Activated CD8-positive, alpha-beta memory T cell treated with anti-CD3 and anti-CD28 coated beads, Interleukin-2, amount 50 U/mL, for 1 hour (primary cell): ENCODE data around the gene VSTM5.
"Not testable (repeated sequence)": the region's sequence is repeated elsewhere in the genome, so short reads cannot be mapped to it uniquely, and the experiment has no call there.

Source experiments
- DNase-seq: peaks from one replicate; pipeline ENCODE4 v3.0.0-alpha.2; 2020; ENCODE audit errors: extremely low read depth

VSTM5 gene

DNA sequence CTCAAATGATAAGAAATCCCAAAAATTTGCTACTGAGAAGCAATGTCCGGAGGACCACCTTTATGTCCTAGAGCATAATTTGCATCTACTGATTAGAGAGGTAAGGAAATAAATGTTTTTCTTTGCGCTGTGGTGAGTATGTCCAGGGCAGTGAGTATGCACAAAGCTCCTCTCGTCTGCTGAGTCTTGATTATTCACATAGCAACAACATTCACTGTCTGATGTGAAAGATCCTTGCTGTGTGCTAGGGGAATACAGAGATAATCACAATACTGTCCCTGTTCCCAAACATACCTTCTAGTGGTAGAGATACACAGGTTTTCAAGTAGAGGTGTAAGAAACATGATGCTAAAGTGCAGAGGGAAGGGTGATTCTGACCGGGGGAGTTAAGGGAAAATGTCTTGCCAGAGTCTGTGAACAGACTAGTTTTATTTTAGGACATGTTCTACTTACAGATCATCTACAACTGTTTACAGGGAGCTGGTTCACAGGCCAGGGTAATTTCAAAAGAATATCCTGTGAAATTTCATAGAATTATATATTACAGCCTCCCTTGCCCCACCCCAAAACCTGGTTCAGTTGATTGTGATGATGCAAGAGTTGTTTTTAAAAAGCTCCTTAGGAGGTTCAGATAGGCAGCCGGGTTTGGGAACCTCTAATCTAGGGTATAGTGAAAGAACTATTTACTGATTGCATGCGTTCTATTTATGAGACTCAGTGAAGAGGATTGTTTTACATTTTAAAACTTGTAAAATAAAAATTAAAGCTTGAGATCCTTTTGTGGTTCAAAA, 53.8 kb downstream of the VSTM5 start:
- no peak for DNase-seq

GRCh38 chr11:93791493-93791892, 58.9 kb downstream of the VSTM5 start:
- no peak for DNase-seq

DNA sequence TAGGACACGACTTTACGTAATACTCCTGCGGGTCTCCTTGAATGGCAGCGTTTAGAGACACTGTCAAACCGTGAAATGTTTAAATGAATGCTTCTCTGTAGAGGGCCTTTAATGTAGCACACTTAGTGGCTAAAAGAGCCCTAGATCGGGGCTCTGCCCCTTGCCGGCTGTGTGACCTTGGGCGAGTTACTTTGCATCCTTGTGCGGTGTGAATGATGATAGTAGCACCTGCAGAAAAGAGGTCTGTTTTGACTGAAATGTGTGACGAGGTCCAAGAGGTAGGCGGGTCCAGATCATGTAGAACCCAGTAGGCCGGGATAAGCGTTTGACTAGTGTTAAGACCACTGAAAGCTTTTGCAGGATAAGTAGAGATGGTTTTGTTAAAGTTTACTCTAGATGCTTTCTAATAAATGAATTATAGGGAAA, 65.5 kb downstream of the VSTM5 start:
- no peak for DNase-seq

DNA sequence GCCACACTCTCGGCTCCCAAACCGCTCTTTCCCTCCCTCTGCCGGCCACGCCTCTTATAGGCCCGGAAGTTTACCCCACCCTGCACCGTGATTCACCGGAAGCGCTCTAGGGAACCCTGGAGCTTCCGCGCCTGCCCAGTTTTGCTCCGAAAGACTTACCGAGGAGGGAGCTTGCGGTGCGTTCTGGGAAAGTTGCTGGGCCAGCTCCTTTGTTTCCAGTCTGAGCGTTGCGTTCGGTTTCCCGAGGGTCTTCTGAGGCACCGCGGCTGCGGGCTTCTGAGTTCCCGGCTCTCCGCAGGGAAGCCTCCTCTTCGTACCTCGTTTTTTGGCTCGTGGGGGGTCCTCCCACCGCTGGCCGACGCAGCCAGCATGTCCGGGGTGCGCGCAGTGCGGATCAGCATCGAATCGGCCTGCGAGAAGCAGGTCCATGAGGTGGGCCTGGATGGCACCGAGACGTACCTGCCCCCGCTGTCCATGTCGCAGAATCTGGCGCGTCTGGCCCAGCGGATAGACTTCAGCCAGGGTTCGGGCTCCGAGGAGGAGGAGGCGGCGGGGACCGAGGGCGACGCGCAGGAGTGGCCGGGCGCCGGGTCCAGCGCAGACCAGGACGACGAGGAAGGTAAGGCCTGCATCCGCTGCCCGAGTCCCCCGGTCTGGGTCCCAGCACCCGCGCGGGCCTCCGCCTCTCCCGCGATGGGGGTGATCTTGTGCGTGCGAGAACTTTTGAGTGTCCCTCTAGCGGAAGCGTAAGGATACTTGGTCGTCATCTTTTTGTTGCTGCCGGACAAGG, 66.1 kb downstream of the VSTM5 start, which contains the start of gene MED17:
Gene MED17, plus strand, starts transcription at position 138 of the 790 bp plus-strand sequence. Its CDS starts 232 bp downstream, at position 370.
- peak; percentile 74 for DNase-seq

- DNase-seq: no peak
These were observed 66.7 kb downstream of the VSTM5 start for GRCh38 chr11:93783765-93784144.

DNA sequence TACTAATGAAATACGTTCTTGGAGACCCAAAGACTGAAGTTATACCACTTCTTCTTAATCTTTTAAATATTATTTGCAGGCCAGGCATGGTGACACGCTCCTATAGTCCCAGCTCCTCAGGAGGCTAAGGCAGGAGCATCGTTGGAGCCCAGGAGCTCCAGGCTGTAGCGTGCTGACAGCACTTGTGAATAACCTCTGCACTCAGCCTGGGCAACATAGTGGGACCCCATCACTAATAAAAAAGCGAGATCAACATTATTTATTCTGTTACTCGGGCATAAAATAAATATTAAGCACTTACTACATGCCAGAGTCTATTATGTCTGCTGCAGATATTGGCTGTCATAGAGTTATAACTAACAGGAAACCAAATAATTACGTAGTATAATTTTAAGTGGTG, 67.1 kb downstream of the VSTM5 start:
- no peak for DNase-seq

- no peak for DNase-seq
These were observed 75.1 kb downstream of the VSTM5 start for GRCh38 chr11:93775289-93775688.

- DNase-seq: not testable (repeated sequence)
These were observed 75.9 kb downstream of the VSTM5 start for GRCh38 chr11:93774560-93774959.

GRCh38 chr11:93773601-93774200, 76.7 kb downstream of the VSTM5 start:
- no peak for DNase-seq

DNA sequence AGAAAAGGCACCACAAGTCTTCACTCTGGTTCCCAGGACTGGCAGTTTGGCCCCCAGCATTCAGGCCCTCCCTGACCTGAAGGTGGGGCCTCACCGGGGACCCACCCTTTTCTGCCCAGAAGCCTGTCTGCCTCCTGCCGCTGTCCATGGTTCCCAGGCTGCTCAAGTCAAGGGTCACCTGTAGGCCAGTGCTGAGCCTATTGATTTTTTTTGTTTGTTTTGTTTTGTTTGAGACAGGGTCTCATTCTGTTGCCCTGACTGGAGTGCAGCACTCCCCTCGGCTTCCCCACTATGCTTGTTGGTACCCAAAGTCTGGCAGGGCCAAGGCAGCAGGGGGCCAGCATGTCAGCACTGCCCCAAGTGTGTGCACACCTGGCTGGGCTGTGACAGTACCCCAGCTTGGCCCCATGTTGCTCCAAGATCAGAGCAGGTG, 77.4 kb downstream of the VSTM5 start:
- DNase-seq: no peak

- no peak for DNase-seq
These were observed 78.3 kb downstream of the VSTM5 start for GRCh38 chr11:93772123-93772522.

- DNase-seq: no peak
These were observed 80.3 kb downstream of the VSTM5 start for GRCh38 chr11:93770160-93770559.
